ENCODE measurements around the gene CDK11A.
"Not testable (repeated sequence)": the region's sequence is repeated elsewhere in the genome, so short reads cannot be mapped to it uniquely, and the experiment has no call there.

Gene CDK11A

GRCh38 chr1:1666526-1666925 lies 57.6 kb downstream of the CDK11A start:
- Histone ChIP-seq H3K36me3 (ENCODE audit: low read depth) (peaks cover 14% of the 10 kb centered on the region), H3K9me3 (ENCODE audit: severe bottlenecking) (no peaks in the 10 kb centered on the region), H3K4me3 (ENCODE audit: severe bottlenecking) (no peak overlapping the region), H3K4me1 (ENCODE audit: insufficient read depth, poor library complexity, severe bottlenecking) (no peaks in the 10 kb centered on the region), H3K27ac (ENCODE audit: poor library complexity, severe bottlenecking) (no peak overlapping the region), H3K27me3 (ENCODE audit: insufficient read depth, poor library complexity, severe bottlenecking) (no peaks in the 10 kb centered on the region)
- ATAC-seq (ENCODE audit: low read depth) (no peak), DNase-seq (ENCODE audit: low spot score) (no peak)
- TF ChIP-seq CTCF (IDR thresholded peaks at IDR 0.05; ENCODE audit: poor library complexity, severe bottlenecking): no peak

GRCh38 chr1:1665815-1666251 lies 58.3 kb downstream of the CDK11A start:
- Histone ChIP-seq H3K27ac (ENCODE audit: poor library complexity, severe bottlenecking) (no peak overlapping the region), H3K4me3 (ENCODE audit: severe bottlenecking) (no peak overlapping the region), H3K27me3 (ENCODE audit: insufficient read depth, poor library complexity, severe bottlenecking) (no peaks in the 10 kb centered on the region), H3K4me1 (ENCODE audit: insufficient read depth, poor library complexity, severe bottlenecking) (no peaks in the 10 kb centered on the region), H3K9me3 (ENCODE audit: severe bottlenecking) (no peaks in the 10 kb centered on the region), H3K36me3 (ENCODE audit: low read depth) (peaks cover 14% of the 10 kb centered on the region)
- DNase-seq (ENCODE audit: low spot score) (no peak), ATAC-seq (ENCODE audit: low read depth) (no peak)
- TF ChIP-seq CTCF (IDR thresholded peaks at IDR 0.05; ENCODE audit: poor library complexity, severe bottlenecking): peak; percentile 9

GRCh38 chr1:1664941-1665814 lies 59.0 kb downstream of the CDK11A start:
- H3K4me3 ChIP-seq (ENCODE audit: severe bottlenecking): no peak overlapping the region
- H3K9me3 ChIP-seq (ENCODE audit: severe bottlenecking): no peaks in the 10 kb centered on the region
- TF ChIP-seq CTCF (IDR thresholded peaks at IDR 0.05; ENCODE audit: poor library complexity, severe bottlenecking): no peak
- H3K27ac ChIP-seq (ENCODE audit: poor library complexity, severe bottlenecking): no peak overlapping the region
- no peaks in the 10 kb centered on the region for H3K4me1 ChIP-seq (ENCODE audit: insufficient read depth, poor library complexity, severe bottlenecking)
- H3K36me3 ChIP-seq (ENCODE audit: low read depth): peaks cover 14% of the 10 kb centered on the region
- peak; percentile 17; the same call in 1 of the 3 replicates for ATAC-seq (ENCODE audit: low read depth)
- H3K27me3 ChIP-seq (ENCODE audit: insufficient read depth, poor library complexity, severe bottlenecking): no peaks in the 10 kb centered on the region
- DNase-seq (ENCODE audit: low spot score): no peak

GRCh38 chr1:1664318-1664717 lies 59.8 kb downstream of the CDK11A start:
- not testable (repeated sequence) for H3K4me3 ChIP-seq (ENCODE audit: severe bottlenecking); H3K4me1 ChIP-seq (ENCODE audit: insufficient read depth, poor library complexity, severe bottlenecking); H3K27me3 ChIP-seq (ENCODE audit: insufficient read depth, poor library complexity, severe bottlenecking); DNase-seq (ENCODE audit: low spot score); H3K9me3 ChIP-seq (ENCODE audit: severe bottlenecking); H3K27ac ChIP-seq (ENCODE audit: poor library complexity, severe bottlenecking); ATAC-seq (ENCODE audit: low read depth)
- peaks cover 14% of the 10 kb centered on the region for H3K36me3 ChIP-seq (ENCODE audit: low read depth)

GRCh38 chr1:1662830-1663560 lies 61.2 kb downstream of the CDK11A start:
- H3K4me3 ChIP-seq (ENCODE audit: severe bottlenecking); ATAC-seq (ENCODE audit: low read depth); H3K27ac ChIP-seq (ENCODE audit: poor library complexity, severe bottlenecking); H3K9me3 ChIP-seq (ENCODE audit: severe bottlenecking); H3K4me1 ChIP-seq (ENCODE audit: insufficient read depth, poor library complexity, severe bottlenecking); DNase-seq (ENCODE audit: low spot score); H3K27me3 ChIP-seq (ENCODE audit: insufficient read depth, poor library complexity, severe bottlenecking): not testable (repeated sequence)
- H3K36me3 ChIP-seq (ENCODE audit: low read depth): peaks cover 14% of the 10 kb centered on the region

GRCh38 chr1:1662392-1662791 lies 61.8 kb downstream of the CDK11A start:
- not testable (repeated sequence) for H3K27ac ChIP-seq (ENCODE audit: poor library complexity, severe bottlenecking); DNase-seq (ENCODE audit: low spot score); H3K9me3 ChIP-seq (ENCODE audit: severe bottlenecking); ATAC-seq (ENCODE audit: low read depth); H3K4me3 ChIP-seq (ENCODE audit: severe bottlenecking); H3K4me1 ChIP-seq (ENCODE audit: insufficient read depth, poor library complexity, severe bottlenecking); H3K27me3 ChIP-seq (ENCODE audit: insufficient read depth, poor library complexity, severe bottlenecking)
- peaks cover 14% of the 10 kb centered on the region for H3K36me3 ChIP-seq (ENCODE audit: low read depth)
